K562 (cell line): ENCODE results near the gene CDYL. TPM values are rescaled to one million over a fixed set of nuclear protein-coding genes. Genes with fewer than 3 reads are reported as not detected.
A peak's percentile ranks its signal among the peaks of the same experiment; 100 is the strongest.

Experiments
- AFF1 ChIP-seq, 2 experiments: fragments of 450-650 bp; IDR thresholded peaks; 2 replicates each; pipeline ENCODE4 v1.6.1; 2018; ENCODE audit warnings: mild to moderate bottlenecking in 2 of 2, low read depth in 1 of 2; ENCODE audit not compliant: partially characterized antibody in 2 of 2
- ELF4 ChIP-seq: fragments of 450-650 bp; formaldehyde crosslinking; IDR thresholded peaks from 2 replicates; pipeline ENCODE4 v1.4.0; 2022; ENCODE audit warnings: missing genetic modification characterization
- KDM1A ChIP-seq, 2 experiments: fragments of 450-650 bp; IDR thresholded peaks; 2 replicates each; pipeline ENCODE4 v1.6.1; 2016; ENCODE audit warnings: mild to moderate bottlenecking in 2 of 2
- MED1 ChIP-seq: sonication (generic); formaldehyde crosslinking; IDR thresholded peaks from 2 replicates; pipeline ENCODE4 v1.8.1; 2023; ENCODE audit warnings: missing genetic modification reagents, borderline replicate concordance
- MTA1 ChIP-seq: fragments of 450-650 bp; IDR thresholded peaks from 2 replicates; pipeline ENCODE4 v1.6.1; 2017; ENCODE audit warnings: borderline replicate concordance
- MYNN ChIP-seq, 2 experiments: sonication (generic); formaldehyde crosslinking in 1 of 2; IDR thresholded peaks; 2 replicates each; pipeline versions ENCODE4 v1.5.0 to v1.6.1; 2016 to 2020; ENCODE audit warnings: antibody characterized with exemption in 1 of 2, missing genetic modification reagents in 1 of 2
- NCOA1 ChIP-seq: fragments of 450-650 bp; IDR thresholded peaks from 2 replicates; pipeline ENCODE4 v1.6.1; 2016; ENCODE audit warnings: low read depth
- NEUROD1 ChIP-seq: fragments of 150-350 bp; IDR thresholded peaks from 2 replicates; pipeline ENCODE4 v1.6.1; 2014; ENCODE audit warnings: borderline replicate concordance, low read length, low read depth; ENCODE audit not compliant: partially characterized antibody
- NFRKB ChIP-seq: fragments of 450-650 bp; IDR thresholded peaks from 2 replicates; pipeline ENCODE4 v1.6.1; 2016; ENCODE audit warnings: low read depth
- NKRF ChIP-seq: fragments of 450-650 bp; IDR thresholded peaks from 2 replicates; pipeline ENCODE4 v1.6.1; 2016; ENCODE audit warnings: borderline replicate concordance
- NR2C2 ChIP-seq, 2 experiments: fragments of 200-800 bp in 1 of 2; sonication (Bioruptor generic) in 1 of 2; sonication (generic) in 1 of 2; formaldehyde crosslinking in 1 of 2; IDR thresholded peaks; 2 replicates each; pipeline versions ENCODE4 v1.6.1 to v1.8.0; 2016 to 2022; ENCODE audit warnings: mild to moderate bottlenecking in 1 of 2, missing compliant biosample characterization in 1 of 2, missing genetic modification characterization in 1 of 2, missing genetic modification reagents in 1 of 2
- SMAD3 ChIP-seq: fragments of 450-650 bp; formaldehyde crosslinking; conservative IDR thresholded peaks from 2 replicates; pipeline ENCODE4 v1.4.0; 2020; ENCODE audit warnings: mild to moderate bottlenecking
- SMARCA4 ChIP-seq: fragments of 450-650 bp; IDR thresholded peaks from 2 replicates; pipeline ENCODE4 v1.6.1; 2016
- SMC3 ChIP-seq: conservative IDR thresholded peaks from 2 replicates; pipeline ENCODE4 v1.6.1; 2011; ENCODE audit warnings: low read depth, low read length, improper control_type of control experiment; ENCODE audit not compliant: insufficient read depth
- TAF9B ChIP-seq: fragments of 450-650 bp; IDR thresholded peaks from 2 replicates; pipeline ENCODE4 v1.6.1; 2018; ENCODE audit warnings: mild to moderate bottlenecking; ENCODE audit not compliant: partially characterized antibody
- TCF3 ChIP-seq: sonication (generic); formaldehyde crosslinking; IDR thresholded peaks from 2 replicates; pipeline ENCODE4 v1.4.0; 2020; ENCODE audit warnings: mild to moderate bottlenecking, missing genetic modification reagents
- TEAD4 ChIP-seq, 2 experiments: sonication (generic) in 1 of 2; formaldehyde crosslinking in 1 of 2; IDR thresholded peaks; 2 replicates each; pipeline versions ENCODE4 v1.6.1 to v1.8.0; 2012 to 2022; ENCODE audit warnings: borderline replicate concordance in 1 of 2, inconsistent platforms in 1 of 2, low read length in 1 of 2, mild to moderate bottlenecking in 1 of 2, missing genetic modification reagents in 1 of 2
- THRAP3 ChIP-seq: fragments of 450-650 bp; IDR thresholded peaks from 2 replicates; pipeline ENCODE4 v1.6.1; 2016; ENCODE audit warnings: mild to moderate bottlenecking, inconsistent platforms, borderline replicate concordance
- TRIM24 ChIP-seq, 2 experiments: fragments of 450-650 bp; IDR thresholded peaks; 2 replicates each; pipeline ENCODE4 v1.6.1; 2016
- ZBTB33 ChIP-seq: sonication (generic); formaldehyde crosslinking; IDR thresholded peaks from 2 replicates; pipeline ENCODE4 v1.8.1; 2023; ENCODE audit warnings: mild to moderate bottlenecking, missing genetic modification reagents
- polyA plus RNA-seq, 8 experiments: library from polyadenylated mRNA; depleted of rRNA in 4 of 8; stranded (reverse) in 5 of 8; unstranded in 3 of 8; fragments of >200 nt; fragmentation: Nextera tagmentation in 2 of 8; fragmentation: Illumina TruSeq in 1 of 8; extraction: Ambion mirVana in 2 of 8; extraction: Trizol in 1 of 8; gene quantifications; 2 replicates each; pipeline versions ENCODE4 v1.2.1 to v1.2.3, GENCODE V29; 2011 to 2014; ENCODE audit warnings: inconsistent platforms in 1 of 8, missing spikeins in 1 of 8
- total RNA-seq, 7 experiments: library from RNA; depleted of rRNA in 6 of 7; stranded (reverse); fragments of >200 nt in 6 of 7; fragmentation: Illumina TruSeq in 2 of 7; extraction: Trizol in 2 of 7; gene quantifications; 2 replicates each; pipeline versions ENCODE4 v1.2.1 to v1.2.3, GENCODE V29; 2011 to 2021; ENCODE audit warnings: low replicate concordance in 1 of 7
- TF ChIP-seq, protein P1 (sequence below): fragments of 250-450 bp; sonication (Bioruptor Pico); IDR thresholded peaks from 2 replicates; pipeline ENCODE4 v1.9.0; 2021; ENCODE audit warnings: mild to moderate bottlenecking

The CDYL gene
- total and polyA plus RNA-seq, 9 of the 15 experiments (the other 6 are each of a cell fraction or from before 2014, with no cell fraction given): 8.1 to 45.8 (median 40.8) TPM

- TF ChIP-seq NR2C2 (CRISPR knock-in tag; IDR thresholded peaks at IDR 0.05) (no peak), NR2C2 (tag; IDR thresholded peaks at IDR 0.05) (peak; percentile 93), TEAD4 (IDR thresholded peaks at IDR 0.05; ENCODE audit: low read length) (peak; percentile 98), TEAD4 (CRISPR knock-in tag; IDR thresholded peaks at IDR 0.05; ENCODE audit: borderline replicate concordance) (no peak), NCOA1 (peak; percentile 86), KDM1A (IDR thresholded peaks at IDR 0.05) (peak; percentile 98), AFF1 (IDR thresholded peaks at IDR 0.05; ENCODE audit: low read depth in 1 of 2, partially characterized antibody in 2 of 2) (peak; percentile 25 to 87), TCF3 (CRISPR knock-in tag) (peak; percentile 94), MYNN (IDR thresholded peaks at IDR 0.05) (peak; percentile 78; the same call in 1 of the 2 replicates), MYNN (CRISPR knock-in tag; IDR thresholded peaks at IDR 0.05) (no peak), ELF4 (peak; percentile 88), TAF9B (peak; percentile 52), SMARCA4 (peak; percentile 98), TRIM24 (IDR thresholded peaks at IDR 0.05) (peak; percentile 95 to 96), SMC3 (no peak), THRAP3 (peak; percentile 26; the same call in 1 of the 2 replicates), ZBTB33 (CRISPR knock-in tag) (0 out of 2 replicates have a peak, but pooled peaks have one; percentile 50), NFRKB (no peak), SMAD3 (CRISPR knock-in tag) (peak; percentile 62; the same call in 1 of the 2 replicates), NEUROD1 (peak; percentile 21), MTA1 (peak; percentile 82; the same call in 1 of the 2 replicates), NKRF (0 out of 2 replicates have a peak, but pooled peaks have one; percentile 46), MED1 (no peak)
- TF ChIP-seq, protein P1, sequence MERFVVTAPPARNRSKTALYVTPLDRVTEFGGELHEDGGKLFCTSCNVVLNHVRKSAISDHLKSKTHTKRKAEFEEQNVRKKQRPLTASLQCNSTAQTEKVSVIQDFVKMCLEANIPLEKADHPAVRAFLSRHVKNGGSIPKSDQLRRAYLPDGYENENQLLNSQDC (CRISPR knock-in tag): no peak
Observed at GRCh38 chr6:4928426-4928825, 152.2 kb downstream of the CDYL start (continued).
